ENCODE data around the gene UBAC2. TPM values are rescaled to one million over a fixed set of nuclear protein-coding genes. Genes with fewer than 3 reads are reported as not detected.

The UBAC2 gene
- polyA plus RNA-seq, 4 donors: 56.2 to 92.6 (median 76.0) TPM

DNA sequence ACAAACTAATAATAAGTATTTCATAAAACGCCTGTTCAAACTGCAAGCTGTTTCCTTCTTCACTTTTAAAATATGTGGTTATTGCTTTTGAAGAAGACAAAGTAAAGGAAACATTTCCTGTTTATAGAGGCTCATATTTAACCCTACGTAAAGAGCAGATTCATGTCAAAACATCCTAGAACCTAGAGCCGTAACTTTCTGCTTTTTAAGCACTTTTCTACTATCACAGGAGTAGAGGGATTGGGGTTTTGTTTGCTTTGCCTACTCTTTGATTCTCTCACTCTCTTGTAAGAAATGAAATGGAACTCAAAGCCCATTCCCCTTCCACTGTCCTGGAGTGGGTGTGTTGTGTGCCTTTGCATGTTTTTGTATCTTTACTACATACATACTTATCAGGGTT, 160.5 kb downstream of the UBAC2 start:
- no peak overlapping the region for H3K4me3 ChIP-seq (ENCODE audit: low read depth in 1 of 3, low read length in 3 of 3)
- 73 to 85% (median 75%) methylated on average over 3 of the region's 3 CpGs for WGBS, 3 donors
- H3K27ac ChIP-seq (ENCODE audit: low read depth in 1 of 3, low read length in 2 of 3): peak overlapping the region in 2 of 3 donors; percentile 58 to 91
- DNase-seq (no peak), FAIRE-seq (no peak)
- H3K9me3 ChIP-seq (ENCODE audit: control insufficient read depth in 2 of 2, insufficient read depth in 1 of 2, low read depth in 1 of 2, low read length in 1 of 2): no peaks in the 10 kb centered on the region
- peaks cover 0 to 30% (median 10%) of the 10 kb centered on the region in 3 donors for H3K36me3 ChIP-seq (ENCODE audit: control insufficient read depth in 3 of 3, insufficient read depth in 2 of 3, low read depth in 1 of 3, low read length in 3 of 3)
- H3K4me1 ChIP-seq (ENCODE audit: control insufficient read depth in 3 of 3, insufficient read depth in 2 of 3, low read depth in 1 of 3, low read length in 2 of 3): peaks cover 0 to 14% (median 10%) of the 10 kb centered on the region in 3 donors
- H3K27me3 ChIP-seq (ENCODE audit: control insufficient read depth in 3 of 3, insufficient read depth in 3 of 3, low read length in 3 of 3): no peaks in the 10 kb centered on the region

- Histone ChIP-seq H3K27ac (ENCODE audit: low read depth in 1 of 3, low read length in 2 of 3) (peak overlapping the region in 1 of 3 donors; percentile 72), H3K4me3 (ENCODE audit: low read depth in 1 of 3, low read length in 3 of 3) (no peak overlapping the region), H3K9me3 (ENCODE audit: control insufficient read depth in 2 of 2, insufficient read depth in 1 of 2, low read depth in 1 of 2, low read length in 1 of 2) (no peaks in the 10 kb centered on the region), H3K4me1 (ENCODE audit: control insufficient read depth in 3 of 3, insufficient read depth in 2 of 3, low read depth in 1 of 3, low read length in 2 of 3) (peaks cover 0 to 8% (median 0%) of the 10 kb centered on the region in 3 donors), H3K27me3 (ENCODE audit: control insufficient read depth in 3 of 3, insufficient read depth in 3 of 3, low read length in 3 of 3) (no peaks in the 10 kb centered on the region), H3K36me3 (ENCODE audit: control insufficient read depth in 3 of 3, insufficient read depth in 2 of 3, low read depth in 1 of 3, low read length in 3 of 3) (peaks cover 0 to 38% (median 10%) of the 10 kb centered on the region in 3 donors)
- FAIRE-seq (no peak), DNase-seq (no peak)
- 79 to 92% (median 88%) methylated on average over 1 of the region's 1 CpG for WGBS, 3 donors
Measured at GRCh38 chr13:99362362-99362761, 161.7 kb downstream of the UBAC2 start.

GRCh38 chr13:99363391-99363790, 162.7 kb downstream of the UBAC2 start:
- no peak overlapping the region for H3K4me3 ChIP-seq (ENCODE audit: low read depth in 1 of 3, low read length in 3 of 3)
- FAIRE-seq: no peak
- H3K27ac ChIP-seq (ENCODE audit: low read depth in 1 of 3, low read length in 2 of 3): peak overlapping the region in 1 of 3 donors; percentile 27
- DNase-seq: no peak
- peaks cover 0 to 7% (median 0%) of the 10 kb centered on the region in 3 donors for H3K4me1 ChIP-seq (ENCODE audit: control insufficient read depth in 3 of 3, insufficient read depth in 2 of 3, low read depth in 1 of 3, low read length in 2 of 3)
- H3K36me3 ChIP-seq (ENCODE audit: control insufficient read depth in 3 of 3, insufficient read depth in 2 of 3, low read depth in 1 of 3, low read length in 3 of 3): peaks cover under 1 to 35% (median 7%) of the 10 kb centered on the region in 3 donors
- H3K27me3 ChIP-seq (ENCODE audit: control insufficient read depth in 3 of 3, insufficient read depth in 3 of 3, low read length in 3 of 3): no peaks in the 10 kb centered on the region
- H3K9me3 ChIP-seq (ENCODE audit: control insufficient read depth in 2 of 2, insufficient read depth in 1 of 2, low read depth in 1 of 2, low read length in 1 of 2): no peaks in the 10 kb centered on the region
- WGBS, 3 donors: 92 to 95% (median 93%) methylated on average over 7 of the region's 7 CpGs

DNA sequence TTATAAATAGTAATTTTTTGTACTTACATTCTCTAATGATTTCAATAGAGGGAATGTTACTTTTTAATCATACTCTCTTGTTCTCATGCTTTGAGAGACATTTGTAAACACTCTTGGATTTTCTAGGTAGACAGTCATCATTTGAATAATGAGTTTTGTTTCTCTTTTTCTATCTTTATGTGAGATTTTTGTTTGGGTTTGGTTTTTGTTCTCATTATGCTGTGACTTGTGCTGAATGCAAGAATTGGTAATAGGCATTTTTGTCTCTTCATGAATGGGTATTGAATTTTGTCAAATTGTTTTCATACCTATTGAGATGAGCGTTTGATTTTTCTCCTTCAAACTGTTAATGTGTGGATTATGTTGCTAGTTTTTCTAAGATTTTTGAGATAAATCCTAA, 163.3 kb downstream of the UBAC2 start:
- Histone ChIP-seq H3K36me3 (ENCODE audit: control insufficient read depth in 3 of 3, insufficient read depth in 2 of 3, low read depth in 1 of 3, low read length in 3 of 3) (peaks cover 2 to 34% (median 5%) of the 10 kb centered on the region in 3 donors), H3K27ac (ENCODE audit: low read depth in 1 of 3, low read length in 2 of 3) (no peak overlapping the region), H3K27me3 (ENCODE audit: control insufficient read depth in 3 of 3, insufficient read depth in 3 of 3, low read length in 3 of 3) (no peaks in the 10 kb centered on the region), H3K4me3 (ENCODE audit: low read depth in 1 of 3, low read length in 3 of 3) (no peak overlapping the region), H3K4me1 (ENCODE audit: control insufficient read depth in 3 of 3, insufficient read depth in 2 of 3, low read depth in 1 of 3, low read length in 2 of 3) (peaks cover 0 to 7% (median 0%) of the 10 kb centered on the region in 3 donors), H3K9me3 (ENCODE audit: control insufficient read depth in 2 of 2, insufficient read depth in 1 of 2, low read depth in 1 of 2, low read length in 1 of 2) (no peaks in the 10 kb centered on the region)
- DNase-seq: no peak
- WGBS, 3 donors: 79 to 85% (median 85%) methylated on average over 1 of the region's 1 CpG
- peak; percentile 86 for FAIRE-seq

DNA sequence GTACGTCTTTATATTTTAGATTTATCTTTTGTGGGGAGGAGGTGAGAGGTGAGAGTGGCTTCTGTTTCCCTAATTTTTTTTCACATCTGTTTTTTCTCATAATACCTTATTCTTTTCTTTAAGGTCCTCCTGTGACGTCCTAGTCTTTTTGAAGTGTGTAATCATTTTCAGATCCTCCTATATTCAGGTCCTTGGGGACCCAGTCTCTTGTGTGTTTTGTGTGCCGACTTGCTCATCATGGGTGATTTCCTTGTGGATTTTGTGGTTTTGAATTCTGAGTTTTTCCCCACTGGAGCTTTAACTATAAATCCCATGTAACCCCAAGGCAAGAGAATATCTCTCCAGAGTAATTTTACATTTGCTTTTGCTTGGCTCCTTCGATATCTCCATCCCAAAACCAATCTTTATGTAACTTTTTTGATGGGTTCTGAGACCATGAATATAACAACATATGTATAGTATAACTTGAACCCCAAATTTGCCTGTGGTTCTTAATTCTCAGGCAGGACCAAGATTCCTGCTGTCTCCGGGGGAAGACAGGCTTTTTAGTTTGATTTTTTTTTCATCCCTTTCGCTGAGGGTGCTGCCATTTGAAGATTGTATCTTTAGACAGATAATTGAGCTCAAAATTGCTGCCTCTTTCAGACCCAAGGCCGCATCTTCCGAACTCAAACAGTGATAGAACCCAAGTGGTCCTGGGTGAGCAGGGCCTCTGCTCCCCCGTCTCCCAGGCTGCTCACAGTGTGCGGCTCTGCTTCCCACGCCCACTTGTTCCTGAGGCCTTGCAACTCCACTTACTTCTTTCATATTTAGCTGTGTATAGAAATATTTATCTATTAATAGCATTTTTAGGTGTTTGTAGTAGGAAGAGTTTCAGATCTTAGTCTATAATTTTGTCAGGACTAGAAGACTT, 165.7 kb downstream of the UBAC2 start:
- FAIRE-seq: no peak
- no peaks in the 10 kb centered on the region for H3K27me3 ChIP-seq (ENCODE audit: control insufficient read depth in 3 of 3, insufficient read depth in 3 of 3, low read length in 3 of 3)
- peaks cover 0 to 4% (median 0%) of the 10 kb centered on the region in 3 donors for H3K4me1 ChIP-seq (ENCODE audit: control insufficient read depth in 3 of 3, insufficient read depth in 2 of 3, low read depth in 1 of 3, low read length in 2 of 3)
- peak overlapping the region in 1 of 3 donors; percentile 72 for H3K27ac ChIP-seq (ENCODE audit: low read depth in 1 of 3, low read length in 2 of 3)
- no peak overlapping the region for H3K4me3 ChIP-seq (ENCODE audit: low read depth in 1 of 3, low read length in 3 of 3)
- DNase-seq: no peak
- no peaks in the 10 kb centered on the region for H3K9me3 ChIP-seq (ENCODE audit: control insufficient read depth in 2 of 2, insufficient read depth in 1 of 2, low read depth in 1 of 2, low read length in 1 of 2)
- peaks cover 2 to 26% (median 4%) of the 10 kb centered on the region in 3 donors for H3K36me3 ChIP-seq (ENCODE audit: control insufficient read depth in 3 of 3, insufficient read depth in 2 of 3, low read depth in 1 of 3, low read length in 3 of 3)
- 82 to 92% (median 91%) methylated on average over 11 of the region's 11 CpGs for WGBS, 3 donors

GRCh38 chr13:99367106-99367616, 166.5 kb downstream of the UBAC2 start:
- Histone ChIP-seq H3K4me3 (ENCODE audit: low read depth in 1 of 3, low read length in 3 of 3) (no peak overlapping the region), H3K27ac (ENCODE audit: low read depth in 1 of 3, low read length in 2 of 3) (peak overlapping the region in 1 of 3 donors; percentile 77), H3K4me1 (ENCODE audit: control insufficient read depth in 3 of 3, insufficient read depth in 2 of 3, low read depth in 1 of 3, low read length in 2 of 3) (peaks cover 0 to 4% (median 0%) of the 10 kb centered on the region in 3 donors), H3K9me3 (ENCODE audit: control insufficient read depth in 2 of 2, insufficient read depth in 1 of 2, low read depth in 1 of 2, low read length in 1 of 2) (no peaks in the 10 kb centered on the region), H3K27me3 (ENCODE audit: control insufficient read depth in 3 of 3, insufficient read depth in 3 of 3, low read length in 3 of 3) (no peaks in the 10 kb centered on the region), H3K36me3 (ENCODE audit: control insufficient read depth in 3 of 3, insufficient read depth in 2 of 3, low read depth in 1 of 3, low read length in 3 of 3) (peaks cover 2 to 25% (median 4%) of the 10 kb centered on the region in 3 donors)
- DNase-seq: no peak
- FAIRE-seq: no peak
- WGBS, 3 donors: 78 to 92% (median 83%) methylated on average over 7 of the region's 7 CpGs

- Histone ChIP-seq H3K9me3 (ENCODE audit: control insufficient read depth in 2 of 2, insufficient read depth in 1 of 2, low read depth in 1 of 2, low read length in 1 of 2) (no peaks in the 10 kb centered on the region), H3K4me3 (ENCODE audit: low read depth in 1 of 3, low read length in 3 of 3) (no peak overlapping the region), H3K27me3 (ENCODE audit: control insufficient read depth in 3 of 3, insufficient read depth in 3 of 3, low read length in 3 of 3) (no peaks in the 10 kb centered on the region), H3K36me3 (ENCODE audit: control insufficient read depth in 3 of 3, insufficient read depth in 2 of 3, low read depth in 1 of 3, low read length in 3 of 3) (peaks cover 2 to 32% (median 4%) of the 10 kb centered on the region in 3 donors), H3K4me1 (ENCODE audit: control insufficient read depth in 3 of 3, insufficient read depth in 2 of 3, low read depth in 1 of 3, low read length in 2 of 3) (peaks cover 0 to 4% (median 0%) of the 10 kb centered on the region in 3 donors), H3K27ac (ENCODE audit: low read depth in 1 of 3, low read length in 2 of 3) (peak overlapping the region in 1 of 3 donors; percentile 77)
- no peak for DNase-seq
- 88 to 95% (median 89%) methylated on average over 16 of the region's 16 CpGs for WGBS, 3 donors
- no peak for FAIRE-seq
Measured at GRCh38 chr13:99367663-99368448, 167.2 kb downstream of the UBAC2 start.

All from small intestine (tissue), 7 donors.